Lung (tissue), 13 donors: Measurements from ENCODE around the gene RASL11A. TPM values are rescaled to one million over a fixed set of nuclear protein-coding genes. Genes with fewer than 3 reads are reported as not detected.
"Not testable (repeated sequence)": the region's sequence is repeated elsewhere in the genome, so short reads cannot be mapped to it uniquely, and the experiment has no call there.

ENCODE experiments used
- ATAC-seq: fragments of 200-7000 bp; cut with Tn5 transposase; one replicate; pipeline ENCODE4 v1.9.1; 2020; ENCODE audit warnings: moderate number of reproducible peaks; ENCODE audit not compliant: insufficient read depth, low FRiP score
- DNase-seq, 3 donors: peaks; one replicate each; pipeline ENCODE4 v3.0.0-alpha.2; 2013 to 2017
- H3K27ac ChIP-seq, 2 donors: one replicate each; pipeline ENCODE4 v1.5.1; 2013; ENCODE audit warnings: mild to moderate bottlenecking in 2 of 2, moderate library complexity in 2 of 2, control low read depth in 1 of 2, inconsistent platforms in 1 of 2, low read depth in 1 of 2, low read length in 1 of 2
- H3K27me3 ChIP-seq, 3 donors: one replicate each; pipeline ENCODE4 v1.5.1; 2013; ENCODE audit warnings: low read length in 2 of 3; ENCODE audit not compliant: control insufficient read depth in 3 of 3, insufficient read depth in 3 of 3
- H3K36me3 ChIP-seq, 4 donors: one replicate each; pipeline ENCODE4 v1.5.1; 2013; ENCODE audit warnings: low read length in 4 of 4, mild to moderate bottlenecking in 1 of 4, moderate library complexity in 1 of 4; ENCODE audit not compliant: control insufficient read depth in 4 of 4, insufficient read depth in 4 of 4
- H3K4me1 ChIP-seq, 5 donors: one replicate each; pipeline ENCODE4 v1.5.1; 2013; ENCODE audit warnings: low read length in 5 of 5, mild to moderate bottlenecking in 2 of 5, moderate library complexity in 1 of 5; ENCODE audit not compliant: control insufficient read depth in 5 of 5, insufficient read depth in 5 of 5
- H3K4me3 ChIP-seq: one replicate; pipeline ENCODE4 v1.5.1; 2013; ENCODE audit warnings: mild to moderate bottlenecking, control low read depth, moderate library complexity
- H3K9ac ChIP-seq, 2 donors: one replicate each; pipeline ENCODE4 v1.5.1; 2013; ENCODE audit warnings: low read length in 2 of 2, control low read depth in 1 of 2; ENCODE audit not compliant: insufficient read depth in 1 of 2
- H3K9me3 ChIP-seq, 4 donors: one replicate each; pipeline ENCODE4 v1.5.1; 2013; ENCODE audit warnings: low read length in 3 of 4, mild to moderate bottlenecking in 1 of 4, moderate library complexity in 1 of 4; ENCODE audit not compliant: control insufficient read depth in 4 of 4, insufficient read depth in 3 of 4
- WGBS, 2 donors: extraction: QIAGEN DNeasy Blood & Tissue Kit; methylation state at CpG; one replicate each; pipeline ENCODE4 v1.1.7; 2013; 5-methylcytosine and 5-hydroxymethylcytosine counted together
- polyA plus RNA-seq, 2 donors: library from polyadenylated mRNA; stranded (reverse); fragments of 200-250 nt; gene quantifications; one replicate each; pipeline ENCODE4 v1.2.1, GENCODE V29; 2013
- small RNA-seq: library from RNA; depleted of rRNA; stranded (forward); fragments of <200 nt; gene quantifications from one replicate; pipeline ENCODE3, GENCODE V24; 2014; ENCODE audit warnings: low replicate concordance
- total RNA-seq, 2 donors: library from RNA; depleted of rRNA in 1 of 2; stranded (reverse); fragments of >200 nt in 1 of 2; gene quantifications; one replicate each; pipeline ENCODE4 v1.2.1, GENCODE V29; 2014 to 2021
- TF ChIP-seq, protein P1 (sequence below): IDR thresholded peaks from 2 replicates; pipeline ENCODE4 v1.5.1; 2012; ENCODE audit warnings: mild to moderate bottlenecking; ENCODE audit errors: control extremely low read depth, extremely low read depth
- donor health status: control.
- donor health status: control.
- donor health status: Bipolar disorder and iron deficiency.
- donor health status: healthy.
- donor health status: DM: yes; HTN: yes; CAD: no.

Gene RASL11A
- total and polyA plus RNA-seq, 4 donors, result 12.1 to 31.5 (median 15.2) TPM

DNA sequence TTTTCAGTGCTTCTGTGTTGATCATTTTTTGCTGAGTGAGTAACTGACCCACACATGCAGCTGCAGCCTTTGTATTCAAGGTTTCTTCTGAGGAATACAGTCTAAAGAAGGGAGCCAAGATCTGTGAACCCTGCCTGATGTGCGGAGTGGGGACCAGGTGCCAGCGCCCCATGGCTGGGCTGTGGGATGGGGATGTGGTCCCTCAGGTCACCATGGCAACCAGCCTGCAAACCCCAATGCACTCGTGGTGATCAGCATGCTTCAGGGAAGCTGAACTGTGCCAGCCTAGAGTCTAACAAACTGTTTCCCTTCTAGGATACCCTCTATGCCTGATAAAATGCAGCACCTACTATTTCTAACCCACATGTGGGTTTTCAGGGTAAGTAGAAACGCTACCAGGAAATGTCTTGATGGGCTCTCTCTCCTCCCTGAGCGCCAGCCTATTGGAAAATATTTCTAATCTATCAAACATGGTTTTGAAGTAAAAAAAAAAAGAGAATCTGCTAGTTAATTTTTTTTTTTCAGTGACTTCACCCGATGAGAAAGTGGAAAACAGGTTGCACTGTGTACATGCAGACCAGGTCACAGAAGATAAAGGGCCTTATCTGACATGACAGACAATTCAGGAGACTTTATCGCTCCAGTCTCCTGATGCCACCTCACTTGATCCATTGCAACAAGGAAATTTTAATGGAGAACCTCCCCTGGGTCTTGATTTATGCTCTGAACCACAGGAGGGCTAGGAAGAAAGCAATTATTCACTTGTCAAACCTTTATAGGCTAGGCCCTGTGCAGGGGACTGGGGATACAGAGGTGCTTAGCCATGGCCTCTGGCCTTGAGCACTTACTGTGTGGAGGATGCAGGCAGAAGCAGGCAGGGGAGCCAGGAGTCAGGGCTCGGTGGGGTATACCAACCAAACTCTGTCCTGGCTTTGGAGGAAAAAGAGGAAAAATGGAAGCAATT, 51.1 kb downstream of the RASL11A start:
- peaks cover 0 to 2% (median 0%) of the 10 kb centered on the region in 4 donors for H3K9me3 ChIP-seq
- H3K27ac ChIP-seq, result no peak overlapping the region
- no peak for DNase-seq
- no peak overlapping the region for H3K4me3 ChIP-seq
- H3K9ac ChIP-seq, result no peak overlapping the region
- H3K4me1 ChIP-seq, result no peaks in the 10 kb centered on the region
- TF ChIP-seq, protein P1, sequence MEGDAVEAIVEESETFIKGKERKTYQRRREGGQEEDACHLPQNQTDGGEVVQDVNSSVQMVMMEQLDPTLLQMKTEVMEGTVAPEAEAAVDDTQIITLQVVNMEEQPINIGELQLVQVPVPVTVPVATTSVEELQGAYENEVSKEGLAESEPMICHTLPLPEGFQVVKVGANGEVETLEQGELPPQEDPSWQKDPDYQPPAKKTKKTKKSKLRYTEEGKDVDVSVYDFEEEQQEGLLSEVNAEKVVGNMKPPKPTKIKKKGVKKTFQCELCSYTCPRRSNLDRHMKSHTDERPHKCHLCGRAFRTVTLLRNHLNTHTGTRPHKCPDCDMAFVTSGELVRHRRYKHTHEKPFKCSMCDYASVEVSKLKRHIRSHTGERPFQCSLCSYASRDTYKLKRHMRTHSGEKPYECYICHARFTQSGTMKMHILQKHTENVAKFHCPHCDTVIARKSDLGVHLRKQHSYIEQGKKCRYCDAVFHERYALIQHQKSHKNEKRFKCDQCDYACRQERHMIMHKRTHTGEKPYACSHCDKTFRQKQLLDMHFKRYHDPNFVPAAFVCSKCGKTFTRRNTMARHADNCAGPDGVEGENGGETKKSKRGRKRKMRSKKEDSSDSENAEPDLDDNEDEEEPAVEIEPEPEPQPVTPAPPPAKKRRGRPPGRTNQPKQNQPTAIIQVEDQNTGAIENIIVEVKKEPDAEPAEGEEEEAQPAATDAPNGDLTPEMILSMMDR, result no peak
- H3K36me3 ChIP-seq, result no peaks in the 10 kb centered on the region
- WGBS, 2 donors, result 75 to 79% methylated on average over 8 of the region's 8 CpGs
- no peak for ATAC-seq
- H3K27me3 ChIP-seq, result peaks cover under 1 to 2% (median 2%) of the 10 kb centered on the region in 3 donors

DNA sequence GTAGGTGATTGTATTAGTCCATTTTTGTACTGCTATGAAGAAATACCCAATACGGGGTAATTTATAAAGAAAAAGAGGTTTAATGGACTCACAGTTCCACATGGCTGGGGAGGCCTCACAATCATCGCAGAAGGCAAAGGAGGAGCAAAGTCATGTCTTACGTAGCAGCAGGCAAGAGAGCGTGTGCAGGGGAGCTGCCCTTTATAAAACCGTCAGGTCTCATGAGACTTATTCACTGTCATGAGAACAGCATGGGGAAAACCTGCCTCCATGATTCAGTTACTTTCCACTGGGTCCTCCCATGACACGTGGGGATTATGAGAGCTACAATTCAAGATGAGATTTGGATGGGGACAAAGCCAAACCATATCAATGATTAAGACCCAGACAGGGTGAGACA, 51.8 kb downstream of the RASL11A start:
- not testable (repeated sequence) for H3K36me3 ChIP-seq, DNase-seq, H3K4me1 ChIP-seq, H3K9ac ChIP-seq, ATAC-seq, H3K27ac ChIP-seq, H3K27me3 ChIP-seq, H3K4me3 ChIP-seq, H3K9me3 ChIP-seq
- WGBS, 2 donors, result 91 to 93% methylated on average over 6 of the region's 6 CpGs

Small RNAs within 50 kb of the gene (small RNA-seq; reads per million reads assigned to genes)
- gene SNORA27, result not detected
- not detected for gene SNORD102

Other genes with a start within 250 kb of the RASL11A start
- 10 to 100 TPM; 23.5 to 60.0 TPM for gene USP12, start 99.0 kb upstream of the RASL11A start, total RNA-seq
- 10 to 100 TPM; 12.6 to 15.0 TPM for gene USP12, start 99.0 kb upstream of the RASL11A start, polyA plus RNA-seq
- gene RPL21, start 19.3 kb upstream of the RASL11A start, total RNA-seq, result 1,000 to 10,000 TPM in 1 of 2 donors, 100 to 1,000 TPM in 1; 796 to 1,951 TPM
- gene RPL21, start 19.3 kb upstream of the RASL11A start, polyA plus RNA-seq, result 100 to 1,000 TPM; 875 to 954 TPM
- gene GTF3A, start 153.8 kb downstream of the RASL11A start, total RNA-seq, result 10 to 100 TPM; 38.2 to 97.4 TPM
- 100 to 1,000 TPM; 125 to 241 TPM for gene GTF3A, start 153.8 kb downstream of the RASL11A start, polyA plus RNA-seq
- gene MTIF3, start 179.7 kb downstream of the RASL11A start, total RNA-seq, result 10 to 100 TPM; 26.9 to 45.4 TPM
- 10 to 100 TPM; 47.7 to 64.7 TPM for gene MTIF3, start 179.7 kb downstream of the RASL11A start, polyA plus RNA-seq